ENCODE data around the gene ITLN2. TPM values are rescaled to one million over a fixed set of nuclear protein-coding genes. Genes with fewer than 3 reads are reported as not detected.

ITLN2 gene
- total and polyA plus RNA-seq, 8 donors: 0.17 to 1.8 (median 0.82) TPM; not detected in 4

DNA sequence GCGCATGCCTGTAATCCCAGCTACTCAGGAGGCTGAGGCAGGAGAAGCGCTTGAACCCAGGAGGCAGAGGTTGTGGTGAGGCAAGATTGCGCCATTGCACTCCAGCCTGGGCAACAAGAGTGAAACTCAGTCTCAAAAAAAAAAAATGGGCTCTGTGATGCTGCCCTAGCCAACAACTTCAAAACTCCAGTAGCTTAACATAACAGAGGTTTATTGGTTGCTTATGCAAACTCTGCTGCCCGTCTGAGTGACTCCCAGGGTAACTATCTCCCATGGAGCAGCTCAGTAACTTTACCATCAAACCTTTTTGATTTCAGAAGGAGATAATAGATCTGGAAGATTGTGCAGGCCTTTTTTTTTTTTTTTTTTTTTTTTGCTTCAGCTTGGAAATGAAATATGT is 18.9 kb upstream of the ITLN2 start:
- TF ChIP-seq CTCF (IDR thresholded peaks at IDR 0.05): no peak
- ATAC-seq (no peak), DNase-seq (no peak)

DNA sequence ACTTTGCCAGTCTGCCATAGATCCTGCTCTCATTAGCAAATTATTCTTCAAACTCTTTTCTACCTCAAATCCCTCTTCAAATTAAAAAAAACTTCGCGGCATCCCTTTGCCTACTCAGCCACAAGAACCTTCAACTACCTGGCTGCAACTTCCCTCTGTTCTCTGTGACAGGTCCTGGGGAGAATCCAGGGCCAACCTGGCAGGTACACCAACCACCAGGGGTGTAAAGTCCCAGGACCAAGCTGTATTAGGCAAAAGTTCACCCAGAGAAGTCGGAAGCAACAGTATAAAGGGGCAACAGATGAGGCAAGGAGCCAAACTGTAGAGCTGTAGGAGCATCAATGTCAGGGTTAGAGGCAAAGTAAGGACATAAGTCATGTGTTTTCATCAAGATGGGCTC is 18.3 kb upstream of the ITLN2 start:
- Histone ChIP-seq H3K9me3 (no peaks in the 10 kb centered on the region), H3K36me3 (no peaks in the 10 kb centered on the region), H3K27ac (no peak overlapping the region), H3K4me3 (no peak overlapping the region), H3K4me1 (no peaks in the 10 kb centered on the region), H3K27me3 (peaks cover 0 to 6% of the 10 kb centered on the region in 2 donors)
- DNase-seq: no peak
- no peak for TF ChIP-seq CTCF (IDR thresholded peaks at IDR 0.05)
- no peak for ATAC-seq
- intact Hi-C loops (cut with DNase I): no loop called here

More for the DNA sequence above, 18.9 kb upstream of the ITLN2 start:
- H3K4me3 ChIP-seq: no peak overlapping the region
- peaks cover 0 to 6% of the 10 kb centered on the region in 2 donors for H3K27me3 ChIP-seq
- intact Hi-C loops (cut with DNase I): no loop called here
- no peaks in the 10 kb centered on the region for H3K4me1 ChIP-seq
- H3K9me3 ChIP-seq: no peaks in the 10 kb centered on the region
- no peaks in the 10 kb centered on the region for H3K36me3 ChIP-seq
- no peak overlapping the region for H3K27ac ChIP-seq

DNA sequence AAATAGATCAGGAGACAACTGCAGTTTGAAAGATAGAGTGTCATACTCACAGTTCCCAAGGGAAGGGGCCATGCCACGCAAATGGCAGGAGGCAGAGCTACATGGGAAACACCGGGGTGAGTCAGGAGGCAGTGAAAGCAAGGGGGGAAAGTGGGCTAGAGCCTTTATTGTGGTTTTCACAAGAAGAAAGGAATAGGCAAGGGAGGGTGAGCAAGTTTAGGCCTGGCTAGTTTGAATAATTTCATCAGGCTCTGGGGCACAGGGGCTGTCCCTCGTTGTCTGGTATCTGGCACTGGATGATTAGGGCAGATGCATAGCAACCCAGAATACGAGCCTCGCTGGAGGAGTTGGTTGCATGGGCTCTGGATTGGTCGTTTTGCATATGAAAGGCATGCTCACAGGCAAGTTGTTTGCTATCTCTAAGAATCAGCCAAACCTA is 17.0 kb upstream of the ITLN2 start:
- Histone ChIP-seq H3K27ac (no peak overlapping the region), H3K9me3 (no peaks in the 10 kb centered on the region), H3K4me3 (no peak overlapping the region), H3K4me1 (no peaks in the 10 kb centered on the region), H3K27me3 (peaks cover 0 to 6% of the 10 kb centered on the region in 2 donors), H3K36me3 (no peaks in the 10 kb centered on the region)
- no peak for DNase-seq
- intact Hi-C loops (cut with DNase I): no loop called here
- TF ChIP-seq CTCF (IDR thresholded peaks at IDR 0.05): no peak
- no peak for ATAC-seq

- no peak overlapping the region for H3K4me3 ChIP-seq
- DNase-seq: no peak
- H3K36me3 ChIP-seq: no peaks in the 10 kb centered on the region
- H3K9me3 ChIP-seq: no peaks in the 10 kb centered on the region
- no peak for ATAC-seq
- no peaks in the 10 kb centered on the region for H3K4me1 ChIP-seq
- TF ChIP-seq CTCF (IDR thresholded peaks at IDR 0.05): no peak
- intact Hi-C loops (cut with DNase I): no loop called here
- no peaks in the 10 kb centered on the region for H3K27me3 ChIP-seq
- no peak overlapping the region for H3K27ac ChIP-seq
Measured at GRCh38 chr1:160963521-160963920, 8.9 kb upstream of the ITLN2 start.

DNA sequence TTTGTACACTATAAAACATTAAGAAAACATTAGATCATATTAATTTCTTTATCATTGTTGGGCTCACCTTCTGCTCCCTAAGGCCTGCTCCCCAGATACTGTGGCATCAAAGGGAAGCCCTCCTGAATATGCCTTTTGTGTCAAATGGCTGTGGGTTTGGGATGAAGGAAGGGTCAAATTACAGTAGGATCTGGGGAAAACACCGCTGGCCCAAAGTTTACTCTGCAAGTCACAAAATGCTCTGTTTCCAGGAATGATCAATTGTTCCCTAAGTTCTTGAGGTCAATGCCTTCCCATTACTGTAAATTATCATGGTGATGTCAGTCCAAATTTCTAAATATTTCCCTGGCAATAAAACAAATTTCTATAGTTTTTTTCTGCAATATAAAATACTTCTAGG is 6.8 kb upstream of the ITLN2 start:
- Histone ChIP-seq H3K4me1 (no peaks in the 10 kb centered on the region), H3K27ac (no peak overlapping the region), H3K9me3 (no peaks in the 10 kb centered on the region), H3K27me3 (no peaks in the 10 kb centered on the region), H3K36me3 (no peaks in the 10 kb centered on the region), H3K4me3 (no peak overlapping the region)
- TF ChIP-seq CTCF (IDR thresholded peaks at IDR 0.05): no peak
- DNase-seq (no peak), ATAC-seq (no peak)
- intact Hi-C loops (cut with DNase I): no loop called here
